H1 (cell line): ENCODE measurements around the gene ELAVL1. TPM values are rescaled to one million over a fixed set of nuclear protein-coding genes. Genes with fewer than 3 reads are reported as not detected.

Experiments used
- CHD7 ChIP-seq: fragments of 300-600 bp; sonication (generic); IDR thresholded peaks from 2 replicates; pipeline ENCODE4 v1.7.1; 2012; ENCODE audit warnings: low read length, moderate library complexity, mild to moderate bottlenecking, inconsistent platforms; ENCODE audit not compliant: insufficient replicate concordance
- HDAC2 ChIP-seq, 2 experiments: fragments of 300-600 bp in 1 of 2; sonication (generic) in 1 of 2; IDR thresholded peaks; 2 replicates each; pipeline ENCODE4 v1.6.1; 2011 to 2012; ENCODE audit warnings: low read depth in 2 of 2, low read length in 2 of 2, mild to moderate bottlenecking in 2 of 2, moderate library complexity in 2 of 2, borderline replicate concordance in 1 of 2, inconsistent platforms in 1 of 2
- RFX5 ChIP-seq: IDR thresholded peaks from 2 replicates; pipeline ENCODE4 v1.6.1; 2011; ENCODE audit warnings: low read depth, low read length, improper control_type of control experiment, borderline replicate concordance
- RNF2 ChIP-seq: fragments of 200-900, 300-1000 bp; sonication (generic); IDR thresholded peaks from 2 replicates; pipeline ENCODE4 v1.7.1; 2016; ENCODE audit warnings: borderline replicate concordance, low read depth, mild to moderate bottlenecking, antibody characterized with exemption, low read length; ENCODE audit not compliant: poor library complexity, severe bottlenecking; ENCODE audit errors: missing control alignments
- RXRA ChIP-seq: IDR thresholded peaks from 2 replicates; pipeline ENCODE4 v1.6.1; 2011; ENCODE audit warnings: low read depth, mild to moderate bottlenecking, low read length, moderate library complexity; ENCODE audit not compliant: insufficient read depth
- SAP30 ChIP-seq: fragments of 300-600 bp; sonication (generic); IDR thresholded peaks from 2 replicates; pipeline ENCODE4 v1.7.1; 2012; ENCODE audit warnings: low read length, moderate library complexity, mild to moderate bottlenecking, inconsistent platforms; ENCODE audit not compliant: insufficient read depth, insufficient replicate concordance
- SUZ12 ChIP-seq: fragments of 200-600 bp; sonication (generic); IDR thresholded peaks from 2 replicates; pipeline ENCODE4 v1.6.1; 2012; ENCODE audit warnings: mild to moderate bottlenecking, inconsistent platforms, low read length, moderate library complexity, mixed read lengths
- TAF1 ChIP-seq: IDR thresholded peaks from 2 replicates; pipeline ENCODE4 v1.6.1; 2011; ENCODE audit warnings: mild to moderate bottlenecking, low read depth, low read length
- polyA plus RNA-seq, 7 experiments: library from polyadenylated mRNA; depleted of rRNA in 3 of 7; stranded (reverse) in 5 of 7; unstranded in 2 of 7; fragments of >200 nt in 5 of 7; fragments of 200-250 nt in 2 of 7; gene quantifications; 1 replicate in 5 of 7; 2 replicates in 1 of 7; 4 replicates in 1 of 7; pipeline versions ENCODE4 v1.2.1 to v1.2.3, GENCODE V29; 2011 to 2013; ENCODE audit warnings: missing spikeins in 2 of 7, mixed read lengths in 2 of 7
- total RNA-seq: library from RNA; stranded (reverse); fragmentation: NEBNext Ultra II Directional; extraction: Animal tissue kit (Norgen Biotek cat#: 25700); gene quantifications from 2 replicates; pipeline ENCODE4 v1.2.1, GENCODE V29; 2021

The ELAVL1 gene
- total and polyA plus RNA-seq, 2 of the 8 experiments (the other 6 are each of a cell fraction or from before 2014, with no cell fraction given), result 56.7 to 163 TPM

GRCh38 chr19:7917267-7918061 lies 88.0 kb downstream of the ELAVL1 start (continued):
- TF ChIP-seq HDAC2 (IDR thresholded peaks at IDR 0.05; ENCODE audit: borderline replicate concordance in 1 of 2, low read depth in 2 of 2, low read length in 2 of 2) (0 out of 4 replicates have a peak, but pooled peaks of 1 of the 2 experiments have one; percentile 36), RXRA (no peak), TAF1 (no peak), RNF2 (no peak), CHD7 (no peak), RFX5 (no peak), SUZ12 (peak; percentile 64), SAP30 (no peak)
